ENCODE results near the gene NUCKS1. TPM values are rescaled to one million over a fixed set of nuclear protein-coding genes. Genes with fewer than 3 reads are reported as not detected.

The NUCKS1 gene, protein sequence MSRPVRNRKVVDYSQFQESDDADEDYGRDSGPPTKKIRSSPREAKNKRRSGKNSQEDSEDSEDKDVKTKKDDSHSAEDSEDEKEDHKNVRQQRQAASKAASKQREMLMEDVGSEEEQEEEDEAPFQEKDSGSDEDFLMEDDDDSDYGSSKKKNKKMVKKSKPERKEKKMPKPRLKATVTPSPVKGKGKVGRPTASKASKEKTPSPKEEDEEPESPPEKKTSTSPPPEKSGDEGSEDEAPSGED
- 202 TPM for total RNA-seq
- long read RNA-seq, full-length matches to known transcripts = 1 of 110 reads
- long read RNA-seq, partial matches to known transcripts = 18 of 110 reads
- long read RNA-seq, other reads (novel, unspliced or antisense) = 91 of 110 reads

DNA sequence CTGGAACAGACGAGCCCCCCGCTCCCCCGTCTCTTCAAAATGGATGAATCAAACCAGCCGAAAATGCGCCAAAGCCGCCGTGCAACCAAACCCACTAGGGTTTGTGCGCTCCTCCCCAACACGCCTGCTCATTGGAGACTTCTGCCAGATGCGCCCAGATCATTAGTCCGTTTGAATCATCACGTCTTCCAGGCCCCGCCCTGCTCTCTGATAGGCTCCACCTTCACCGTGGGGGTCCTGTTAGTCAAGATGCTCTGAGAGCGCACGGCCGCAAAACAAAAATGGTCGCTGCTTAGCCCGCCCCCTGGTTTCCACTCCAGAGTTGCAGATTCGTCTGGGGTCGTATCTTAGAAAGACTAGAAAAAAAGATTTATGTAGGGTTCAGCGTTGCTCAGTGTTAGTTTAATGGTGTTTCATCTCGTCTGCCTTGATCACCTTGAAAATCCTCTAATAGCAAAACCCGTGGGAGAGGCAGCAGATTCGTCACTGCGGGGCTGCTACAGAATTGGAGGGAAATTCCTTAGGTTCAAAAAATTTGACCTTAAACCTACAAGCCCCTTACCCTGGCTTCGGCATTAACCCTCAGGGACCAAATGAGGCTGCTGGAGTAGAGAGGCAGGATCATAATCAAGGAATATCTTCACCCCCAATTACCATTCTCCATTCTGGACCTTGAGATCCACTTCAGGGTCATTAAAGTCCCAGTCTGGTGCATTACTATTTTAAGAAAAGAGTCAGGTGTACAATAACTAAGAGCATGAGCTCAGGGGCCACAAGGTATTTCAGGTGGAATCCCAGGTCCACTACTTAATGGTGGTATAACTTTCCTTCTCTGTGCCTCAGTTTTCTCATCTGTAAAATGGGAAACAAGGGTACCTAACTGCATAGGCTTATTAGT is at the start of gene NUCKS1:
Gene NUCKS1 (minus strand): TSS at position 45 of the 898 bp plus-strand sequence. CDS start 209 bp downstream, outside the sequence.
- intact Hi-C loops (cut with micrococcal nuclease) = no loop called here
- DNase-seq = peak; percentile 97
- peak; percentile 86 for ATAC-seq

- DNase-seq = no peak
- intact Hi-C loops (cut with micrococcal nuclease) = loop anchor here (10.0 kb wide), 1 partner anchor 176 kb away; no protein-coding TSS in a partner anchor
- no peak for ATAC-seq
These were observed 48.6 kb upstream of the NUCKS1 start for GRCh38 chr1:205798577-205798976.

- ATAC-seq = no peak
- intact Hi-C loops (cut with micrococcal nuclease) = loop anchor here (10.0 kb wide), 1 partner anchor 178 kb away; no protein-coding TSS in a partner anchor
- DNase-seq = no peak
These were observed 47.2 kb upstream of the NUCKS1 start for GRCh38 chr1:205797168-205797567.

DNA sequence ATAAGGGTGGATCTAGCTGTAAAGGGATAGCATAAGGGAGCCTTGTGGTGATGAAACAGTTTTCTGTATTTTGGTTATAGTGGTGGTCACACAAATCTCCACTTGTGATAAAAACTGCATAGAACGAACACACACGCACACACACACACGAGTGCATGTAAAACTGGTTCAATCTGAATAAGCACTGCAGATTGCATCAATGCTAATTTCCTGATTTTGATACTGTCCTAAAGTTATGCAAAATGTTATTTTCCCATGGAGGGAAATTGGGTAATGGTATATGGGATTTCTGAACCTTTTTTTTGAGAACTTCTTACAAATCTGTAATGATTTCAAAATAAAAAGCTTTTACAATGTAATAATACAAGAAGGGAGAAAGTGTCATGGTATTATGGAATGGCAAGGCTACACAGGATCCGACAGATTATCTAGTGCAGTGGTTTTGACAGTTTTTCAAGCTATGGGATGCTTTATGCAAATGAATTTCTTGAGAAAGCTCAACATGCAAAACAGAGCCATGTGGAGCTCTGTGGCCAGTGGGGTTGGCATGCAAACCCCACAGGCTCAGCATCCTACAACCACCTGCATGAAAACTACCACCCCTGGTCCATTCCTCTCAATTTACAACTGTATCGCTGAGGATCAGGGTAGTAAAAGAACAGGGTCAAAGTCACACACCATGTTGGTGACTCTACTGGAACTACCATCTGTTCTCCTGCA is 44.2 kb upstream of the NUCKS1 start:
- intact Hi-C loops (cut with micrococcal nuclease) = loop anchor here (5.0 to 10.0 kb wide), 3 partner anchors 113 to 313 kb away; no protein-coding TSS in a partner anchor
- DNase-seq (no peak), ATAC-seq (no peak)

DNA sequence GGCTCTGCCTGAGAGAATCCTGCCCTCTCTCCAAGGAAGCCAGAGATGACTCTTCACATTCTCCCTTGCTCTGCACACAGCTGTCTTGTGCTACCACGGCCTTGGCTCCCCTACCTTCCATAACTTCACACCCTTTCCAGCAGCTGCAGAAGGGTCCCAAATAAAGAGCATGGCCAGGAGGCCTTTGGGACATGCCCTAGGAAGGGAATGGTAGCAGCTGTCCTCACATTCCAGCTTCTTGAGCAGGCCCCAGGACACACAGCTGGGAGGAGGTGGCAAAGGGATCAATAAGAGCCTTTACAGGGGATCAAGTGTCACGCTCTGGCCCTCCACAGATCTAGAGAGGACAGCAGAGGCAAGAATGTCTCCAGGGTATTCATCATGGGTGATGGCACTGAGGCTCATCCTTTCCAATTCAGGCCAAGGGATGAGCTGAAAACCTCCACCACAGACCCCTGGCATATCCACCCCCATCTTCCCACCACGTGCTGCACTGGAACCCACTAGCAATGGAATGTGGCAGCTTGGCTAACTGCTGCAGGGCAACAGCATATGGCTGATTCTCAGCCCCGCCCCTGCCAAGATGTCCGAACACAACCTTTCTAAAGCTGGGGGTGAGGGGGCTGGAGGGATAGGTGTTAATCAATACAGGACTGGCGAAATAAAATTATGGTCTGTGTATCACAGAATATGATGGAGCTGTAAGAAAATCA is 43.1 kb upstream of the NUCKS1 start:
- DNase-seq (no peak), ATAC-seq (no peak)
- intact Hi-C loops (cut with micrococcal nuclease) = loop anchor here (5.0 to 10.0 kb wide), 3 partner anchors 114 to 314 kb away; no protein-coding TSS in a partner anchor

DNA sequence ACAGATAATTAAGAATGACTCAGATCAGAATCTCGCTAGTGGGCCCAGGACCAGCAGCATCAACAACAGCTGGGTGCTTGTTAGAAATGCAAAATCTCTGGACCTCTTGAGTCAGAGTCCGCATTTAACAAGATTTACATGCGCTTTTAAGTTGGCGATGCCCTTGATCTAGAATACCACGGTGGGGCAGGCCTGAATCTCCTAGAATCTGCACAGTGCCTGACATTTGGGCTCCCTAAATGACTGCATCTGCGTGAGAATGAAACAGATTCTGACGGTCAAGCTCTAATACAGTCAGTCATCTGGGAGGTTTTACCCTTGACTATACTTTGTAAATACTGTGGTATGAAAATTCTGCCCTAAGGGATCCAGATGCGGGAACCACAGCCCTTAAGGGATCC is 42.5 kb upstream of the NUCKS1 start:
- DNase-seq = no peak
- no peak for ATAC-seq
- intact Hi-C loops (cut with micrococcal nuclease) = loop anchor here (5.0 to 10.0 kb wide), 3 partner anchors 115 to 315 kb away; no protein-coding TSS in a partner anchor

DNA sequence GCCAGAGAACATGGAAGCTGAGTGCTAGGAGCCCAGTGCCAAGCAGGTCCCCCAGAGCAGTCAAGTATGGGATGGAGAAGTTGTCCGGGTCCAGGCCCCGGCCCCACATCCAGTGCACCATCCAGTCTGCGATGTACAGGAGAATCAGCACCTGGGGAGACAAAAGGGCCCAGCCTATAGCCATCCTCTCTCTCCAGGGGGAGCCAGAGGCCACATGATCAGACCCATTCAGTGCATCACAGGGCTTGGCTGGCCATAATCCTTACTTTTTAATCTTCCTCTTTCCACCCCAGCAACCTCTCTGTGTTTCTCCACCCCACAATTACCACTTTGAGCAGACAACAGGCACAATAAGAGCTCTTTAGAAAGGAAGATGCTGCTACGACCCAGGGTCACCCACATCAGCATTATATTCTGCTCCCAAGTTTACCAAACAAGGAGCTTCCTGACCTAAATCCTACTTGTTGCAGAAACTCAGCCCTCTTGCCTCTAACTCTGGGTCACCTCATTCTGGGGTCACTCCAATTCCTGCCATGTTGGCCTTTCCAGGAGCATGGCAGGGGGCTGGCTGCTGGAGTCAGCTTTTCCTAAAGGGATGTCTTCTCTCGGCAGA is 41.7 kb upstream of the NUCKS1 start:
- intact Hi-C loops (cut with micrococcal nuclease) = loop anchor here (5.0 to 10.0 kb wide), 3 partner anchors 116 to 316 kb away; no protein-coding TSS in a partner anchor
- peak; percentile 70 for ATAC-seq
- DNase-seq = peak; percentile 56

DNA sequence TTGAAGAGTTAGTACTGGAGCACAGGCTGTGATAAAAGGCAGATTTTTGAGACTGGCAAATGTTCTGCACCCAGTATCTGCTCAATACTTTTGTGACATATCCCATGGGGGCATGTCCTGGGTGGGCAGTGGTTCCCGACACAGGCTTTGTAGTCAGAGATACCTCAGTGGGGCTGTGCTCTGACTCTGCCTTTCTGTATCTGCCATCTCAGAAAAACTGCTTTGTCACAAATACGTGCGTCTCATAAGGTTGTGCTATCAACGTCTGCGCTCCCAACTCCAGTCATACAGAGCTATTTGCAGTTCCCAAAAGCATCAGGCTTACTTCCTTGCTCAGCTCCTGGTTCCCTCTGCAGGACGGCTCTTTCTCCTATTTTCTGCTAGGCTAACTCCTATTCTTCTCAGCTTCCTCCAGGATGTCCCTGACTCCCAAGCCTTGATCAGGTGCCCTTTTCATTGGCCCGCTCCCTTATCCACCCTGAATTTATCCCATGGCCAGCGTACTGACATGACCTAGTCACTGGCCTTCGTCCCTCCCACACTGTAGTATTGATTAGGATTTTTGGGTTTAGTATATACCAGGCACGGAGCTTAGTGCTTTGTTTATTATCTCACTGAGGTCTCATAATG is 37.4 kb upstream of the NUCKS1 start:
- intact Hi-C loops (cut with micrococcal nuclease) = no loop called here
- ATAC-seq (peak; percentile 43), DNase-seq (no peak)

DNA sequence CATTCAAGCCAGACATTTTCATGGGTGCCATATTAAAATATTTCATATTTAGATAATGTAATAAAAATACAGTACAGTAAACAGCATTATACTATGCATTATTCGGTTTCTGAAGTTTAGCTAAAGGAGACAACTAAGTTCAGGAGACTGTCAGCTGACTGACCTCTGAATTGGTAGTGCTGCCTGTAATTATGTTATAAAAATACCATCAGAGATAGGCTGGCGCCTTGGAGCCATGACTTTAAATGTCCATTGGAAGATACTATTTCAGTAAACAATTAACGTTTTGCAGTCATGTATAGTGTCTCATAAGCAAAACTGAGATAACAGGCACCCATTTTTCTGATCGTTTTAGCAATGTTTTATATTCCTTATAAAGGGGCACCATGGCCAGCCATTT is 36.6 kb upstream of the NUCKS1 start:
- no peak for DNase-seq
- peak; percentile 56 for ATAC-seq
- intact Hi-C loops (cut with micrococcal nuclease) = no loop called here

GRCh38 chr1:205785446-205785845 is 35.5 kb upstream of the NUCKS1 start:
- intact Hi-C loops (cut with micrococcal nuclease) = no loop called here
- ATAC-seq = no peak
- DNase-seq = no peak

- DNase-seq (no peak), ATAC-seq (peak; percentile 56)
- intact Hi-C loops (cut with micrococcal nuclease) = no loop called here
These were observed 33.9 kb upstream of the NUCKS1 start for GRCh38 chr1:205783904-205784303.

- DNase-seq (no peak), ATAC-seq (peak; percentile 16)
- intact Hi-C loops (cut with micrococcal nuclease) = no loop called here
These were observed 33.4 kb upstream of the NUCKS1 start for GRCh38 chr1:205783433-205783795.

GRCh38 chr1:205782627-205783432 is 32.8 kb upstream of the NUCKS1 start:
- DNase-seq = no peak
- no peak for ATAC-seq
- intact Hi-C loops (cut with micrococcal nuclease) = no loop called here

GRCh38 chr1:205780335-205780734 is 30.4 kb upstream of the NUCKS1 start:
- intact Hi-C loops (cut with micrococcal nuclease) = no loop called here
- ATAC-seq = no peak

GRCh38 chr1:205777994-205778393 is 28.0 kb upstream of the NUCKS1 start:
- DNase-seq (no peak), ATAC-seq (no peak)
- intact Hi-C loops (cut with micrococcal nuclease) = no loop called here

More at GRCh38 chr1:205780335-205780734, 30.4 kb upstream of the NUCKS1 start:
- no peak for DNase-seq

DNA sequence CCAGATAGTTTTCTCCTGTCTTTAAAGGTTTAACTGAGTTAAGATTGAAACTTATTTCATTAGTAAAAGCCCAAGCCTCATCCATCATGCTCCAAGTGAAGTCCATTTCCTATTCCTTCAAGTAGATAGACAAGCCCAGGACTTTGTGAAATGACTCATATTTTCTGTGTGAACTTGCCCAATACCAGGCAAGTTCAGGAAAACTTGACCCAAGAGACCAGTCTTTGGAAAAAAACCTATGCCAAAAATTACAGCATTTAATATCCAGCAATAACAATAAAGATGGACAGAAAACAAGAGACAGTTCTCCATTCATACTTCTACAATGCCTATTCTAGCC is 25.7 kb upstream of the NUCKS1 start:
- ATAC-seq = peak; percentile 54
- no peak for DNase-seq
- intact Hi-C loops (cut with micrococcal nuclease) = no loop called here

Measured in left ventricle myocardium superior (tissue), 1 donor.